KBM-7 (cell line): ENCODE measurements around the gene LASP1NB.
A peak's percentile ranks its signal among the peaks of the same experiment; 100 is the strongest.

Source experiments
- DNase-seq: peaks from one replicate; pipeline ENCODE4 v3.0.0-alpha.2; 2015
- in situ Hi-C: fragments of 300-500 bp; cut with MboI; formaldehyde crosslinking; loops from 2 replicates; pipeline ENCODE4 v1.14.3; 2020; ENCODE audit warnings: low sequenced_read_pairs, low pct_unique_long_range_greater_than_20kb, mixed read lengths

The LASP1NB gene

DNA sequence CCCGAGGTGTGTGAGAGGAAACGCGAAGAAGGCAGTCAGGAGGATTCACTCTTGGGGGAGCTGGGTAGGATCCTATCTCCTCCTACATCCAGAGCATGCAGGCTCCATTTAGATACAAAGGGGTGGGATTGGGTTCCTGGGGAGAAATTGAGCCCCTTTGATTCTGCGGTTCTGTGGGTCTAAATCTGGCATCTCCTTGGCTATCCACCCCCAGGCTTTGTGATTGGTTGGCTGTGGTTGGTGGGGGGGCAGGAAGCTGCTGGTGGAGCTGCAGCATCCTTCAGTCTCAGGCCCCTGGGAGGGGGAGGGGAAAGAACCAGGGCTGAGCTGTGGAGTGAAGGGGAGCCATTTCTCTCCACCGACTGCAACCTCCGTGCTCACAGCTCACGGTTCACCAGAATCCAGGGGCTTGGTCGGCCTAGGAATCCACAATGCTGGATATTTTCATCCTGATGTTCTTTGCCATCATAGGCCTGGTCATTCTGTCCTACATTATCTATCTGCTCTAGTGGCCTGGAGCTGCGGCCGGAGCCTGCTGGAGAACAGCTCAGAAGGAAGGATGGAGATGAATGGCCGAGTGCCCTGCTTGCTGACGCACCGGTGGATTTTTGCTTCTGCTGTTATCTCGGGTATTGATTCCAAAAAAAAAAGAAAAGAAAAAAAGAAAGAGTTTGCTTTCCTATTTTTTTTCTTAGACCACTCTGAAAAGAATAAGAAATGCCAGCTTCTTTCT, at the start of gene LASP1NB:
Gene LASP1NB (plus strand): TSS at position 352 of the 733 bp plus-strand sequence.
- in situ Hi-C loops: no loop called here
- DNase-seq: no peak

DNA sequence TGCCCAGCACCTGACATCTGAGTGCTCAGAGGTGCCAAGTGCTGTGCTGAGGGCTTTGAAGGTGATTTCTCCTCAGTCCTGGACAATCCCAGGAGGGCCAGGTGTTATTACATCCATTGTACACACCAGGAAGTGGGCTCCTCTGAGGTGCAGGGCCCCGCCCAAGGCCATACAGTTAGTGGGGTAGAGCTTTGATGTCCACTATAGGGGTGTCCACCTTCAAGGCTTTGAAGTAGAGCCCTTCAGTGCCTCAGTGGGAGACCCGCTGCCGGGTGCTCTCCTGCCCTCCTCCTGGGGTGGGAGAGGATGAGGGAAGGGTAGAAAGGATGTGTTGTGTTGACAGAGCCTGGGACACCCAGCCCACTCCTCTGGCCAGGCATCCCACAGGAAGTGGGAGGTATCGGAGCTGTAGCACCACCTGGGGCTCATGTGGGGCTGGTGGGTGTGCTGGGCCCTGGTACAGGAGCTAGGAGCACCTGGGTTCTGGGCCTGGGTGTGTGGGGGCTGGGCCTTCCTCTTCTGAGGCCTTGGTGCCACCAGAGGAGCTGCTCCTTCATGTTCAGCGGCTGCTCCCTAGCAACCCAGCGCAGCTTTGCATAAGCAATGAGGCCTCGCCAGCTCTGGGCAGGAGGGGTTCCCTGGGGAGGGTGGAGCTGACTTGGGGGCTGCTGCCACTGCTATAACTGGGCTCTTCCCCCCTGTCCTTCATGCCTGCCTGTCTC, 48.1 kb upstream of the LASP1NB start:
- in situ Hi-C loops: no loop called here
- peak; percentile 39 for DNase-seq

- in situ Hi-C loops: no loop called here
- no peak for DNase-seq
Observed at GRCh38 chr17:38879878-38880665, 45.3 kb upstream of the LASP1NB start.

- in situ Hi-C loops: no loop called here
- peak; percentile 61 for DNase-seq
Observed at GRCh38 chr17:38881600-38882191, 43.7 kb upstream of the LASP1NB start.

- DNase-seq: no peak
- in situ Hi-C loops: no loop called here
Observed at GRCh38 chr17:38882870-38883269, 42.5 kb upstream of the LASP1NB start.

DNA sequence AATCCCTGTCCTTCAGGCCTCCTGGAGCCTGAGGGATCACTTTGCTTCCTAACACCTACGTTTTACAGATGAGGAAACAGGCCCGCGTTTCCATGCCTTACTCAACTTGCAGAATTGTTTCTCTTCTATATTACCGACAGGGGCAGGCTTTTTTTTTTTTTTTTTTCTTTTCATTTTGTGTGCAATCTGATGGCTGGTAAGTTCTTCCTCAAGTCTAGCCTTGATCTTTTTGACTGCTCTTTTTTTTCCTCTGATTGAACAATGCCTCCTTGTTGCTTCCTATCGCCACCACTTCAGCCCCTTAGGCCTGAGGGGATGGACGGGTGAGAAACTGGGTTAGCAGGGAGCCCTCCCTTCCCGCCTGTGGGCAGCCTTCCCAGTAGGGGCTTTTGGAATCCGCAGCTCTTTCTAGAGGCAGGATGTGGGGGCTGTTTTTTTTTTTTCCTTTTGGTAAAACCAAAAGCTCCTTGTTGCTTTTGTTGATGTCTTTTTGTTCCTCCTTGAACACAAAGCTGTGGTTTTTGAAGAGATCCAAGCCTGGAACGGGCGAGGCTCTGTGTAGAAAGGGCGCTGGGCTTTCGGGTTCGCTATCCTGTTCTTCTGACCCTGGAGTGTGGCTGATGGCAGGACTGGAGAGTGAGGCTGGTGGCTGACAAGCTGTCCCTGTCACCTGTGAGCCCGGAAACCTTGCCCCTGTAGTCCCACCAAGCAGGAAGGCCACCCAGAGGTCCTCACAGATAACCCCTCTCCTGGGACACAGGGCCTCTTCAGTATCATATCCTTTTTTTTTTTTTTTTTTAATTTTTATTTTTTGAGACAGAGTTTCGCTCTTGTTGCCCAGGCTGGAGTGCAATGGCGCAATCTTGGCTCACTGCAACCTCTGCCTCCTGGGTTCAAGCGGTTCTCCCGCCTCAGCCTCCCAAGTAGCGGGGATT, 41.6 kb upstream of the LASP1NB start:
- peak; percentile 51 for DNase-seq
- in situ Hi-C loops: no loop called here

DNA sequence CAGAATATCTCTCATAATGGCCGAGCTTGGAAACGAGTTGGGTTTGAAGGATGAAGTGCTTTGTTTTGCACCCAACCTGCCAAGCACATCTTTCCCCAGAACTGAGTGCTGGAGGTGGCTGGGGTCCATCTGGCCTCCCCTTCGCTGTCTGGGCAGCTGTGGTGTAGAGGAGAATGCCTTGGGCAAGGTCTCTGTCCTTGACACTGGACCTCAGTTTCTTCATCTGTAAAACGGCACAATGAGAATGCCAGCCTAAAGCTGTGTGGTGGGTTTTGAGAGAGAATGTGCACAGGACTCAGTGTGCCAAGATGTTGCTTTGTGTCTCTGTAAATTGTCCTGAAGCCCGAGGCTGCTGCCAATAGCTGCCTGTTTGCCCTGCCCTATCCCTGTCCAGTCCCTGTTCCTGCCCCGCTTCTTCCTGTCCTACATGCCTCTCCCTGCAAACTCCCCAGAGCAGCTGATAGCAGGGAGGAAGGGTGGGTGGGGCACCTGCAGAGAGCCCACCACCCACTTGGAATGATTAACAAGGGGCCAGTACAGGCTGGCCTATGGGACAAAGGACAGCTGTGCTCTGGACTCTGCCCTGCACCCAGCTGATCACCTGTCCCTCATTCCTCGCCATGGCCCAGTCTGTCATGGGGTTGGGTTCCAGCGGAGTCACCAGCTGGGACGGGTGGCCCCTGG, 40.2 kb upstream of the LASP1NB start:
- no peak for DNase-seq
- in situ Hi-C loops: no loop called here

DNA sequence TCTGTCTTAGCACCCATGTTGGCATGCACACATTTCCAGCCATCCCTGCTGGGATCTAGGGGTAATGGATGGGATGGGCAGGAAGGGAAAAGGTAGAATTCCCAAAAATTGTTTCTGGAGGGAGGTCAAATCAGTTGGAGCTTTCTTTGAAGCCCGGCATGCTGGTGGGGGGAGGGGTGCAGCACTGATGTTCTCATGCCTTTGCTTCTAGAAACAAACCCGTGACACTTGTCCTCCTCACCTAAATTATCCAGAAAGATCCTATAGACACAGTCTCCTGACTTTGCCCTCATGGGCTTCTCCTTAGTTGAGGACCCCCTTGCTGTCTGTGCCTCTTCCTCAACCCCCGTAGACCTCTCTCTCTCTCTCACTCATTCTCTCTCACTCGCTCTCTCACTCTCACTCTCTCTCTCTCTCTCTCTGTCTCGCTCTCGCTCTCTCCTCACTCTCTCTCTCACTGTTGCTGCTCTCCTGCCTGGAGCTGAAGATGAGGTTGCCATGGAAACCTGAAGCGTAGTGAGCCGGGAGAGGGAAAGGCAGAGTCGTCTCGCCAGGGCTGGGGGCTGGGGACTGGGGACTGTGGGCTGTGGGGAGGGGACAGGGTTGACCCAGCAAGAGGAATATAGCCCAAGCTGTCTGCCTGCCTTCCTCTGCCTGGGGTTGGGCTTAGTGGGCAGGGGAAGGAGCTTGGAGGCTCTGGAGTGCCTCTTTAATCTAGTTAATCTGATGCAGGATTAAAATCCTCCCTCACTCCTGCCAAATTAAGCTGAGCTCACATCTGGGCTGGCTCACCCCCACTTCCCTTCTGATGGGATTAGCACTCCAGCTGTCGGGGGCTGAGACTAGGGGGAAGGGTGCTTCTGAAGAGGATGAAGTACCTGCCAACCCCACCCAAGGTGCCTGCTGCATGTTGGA, 39.4 kb upstream of the LASP1NB start:
- no peak for DNase-seq
- in situ Hi-C loops: no loop called here

DNA sequence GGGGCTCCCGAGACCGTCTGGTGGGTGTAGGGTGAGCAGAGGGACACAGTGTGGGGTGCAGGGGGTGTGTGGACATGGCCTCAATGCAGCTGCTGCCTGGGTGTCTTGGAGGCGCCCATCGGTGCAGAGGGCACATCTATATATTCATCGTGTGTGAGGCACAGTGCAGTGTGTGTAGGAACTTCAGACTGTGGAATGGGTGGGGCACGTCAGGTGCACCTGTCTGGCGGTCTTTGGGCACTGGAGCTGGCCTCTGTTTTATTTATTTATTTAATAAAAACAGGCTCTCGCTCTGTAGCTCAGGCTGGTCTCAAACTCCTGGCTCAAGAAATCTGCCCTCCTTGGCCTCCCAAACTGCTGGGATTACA, 38.8 kb upstream of the LASP1NB start:
- DNase-seq: no peak
- in situ Hi-C loops: no loop called here

GRCh38 chr17:38888842-38889241, 36.6 kb upstream of the LASP1NB start:
- in situ Hi-C loops: no loop called here
- DNase-seq: no peak

- in situ Hi-C loops: no loop called here
- no peak for DNase-seq
Observed at GRCh38 chr17:38889745-38890409, 35.5 kb upstream of the LASP1NB start.

DNA sequence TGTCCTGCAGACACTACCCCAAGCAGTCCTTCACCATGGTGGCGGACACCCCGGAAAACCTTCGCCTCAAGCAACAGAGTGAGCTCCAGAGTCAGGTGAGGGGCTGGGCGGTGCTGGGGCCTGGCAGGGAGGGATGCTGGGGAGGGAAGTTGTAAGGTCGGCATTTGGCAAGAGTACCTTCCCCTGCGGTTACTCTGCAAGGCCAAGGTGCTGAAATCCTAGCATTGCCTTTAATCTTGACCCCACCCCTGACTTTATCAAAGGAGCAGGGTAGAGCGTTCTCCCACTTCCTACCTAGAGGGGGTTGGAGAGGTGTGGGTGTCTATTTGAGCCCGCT, 35.0 kb upstream of the LASP1NB start:
- in situ Hi-C loops: no loop called here
- no peak for DNase-seq

DNA sequence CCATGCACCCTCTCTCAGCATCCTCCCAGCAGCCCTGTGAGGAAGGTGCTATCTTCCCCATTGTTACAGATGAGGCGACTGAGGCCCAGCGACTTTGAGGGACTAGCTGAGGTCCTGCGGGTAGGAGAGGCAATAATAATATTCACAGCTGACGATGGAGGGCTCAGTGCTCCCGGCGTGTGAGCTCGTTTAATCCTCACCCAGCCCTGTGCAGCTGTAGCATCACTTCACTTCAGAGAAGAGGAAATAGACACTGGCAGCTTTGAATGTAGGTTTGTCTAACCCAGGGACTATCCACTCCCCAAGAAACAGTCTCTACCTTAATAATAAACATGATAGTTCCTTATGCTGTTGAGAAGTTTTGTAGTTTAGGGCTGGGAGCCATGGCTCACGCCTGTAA, 34.0 kb upstream of the LASP1NB start:
- no peak for DNase-seq
- in situ Hi-C loops: no loop called here

GRCh38 chr17:38892083-38892482, 33.3 kb upstream of the LASP1NB start:
- no peak for DNase-seq
- in situ Hi-C loops: no loop called here

- DNase-seq: no peak
- in situ Hi-C loops: no loop called here
Observed at GRCh38 chr17:38892620-38893019, 32.8 kb upstream of the LASP1NB start.

GRCh38 chr17:38893113-38893512, 32.3 kb upstream of the LASP1NB start:
- in situ Hi-C loops: no loop called here
- DNase-seq: no peak

DNA sequence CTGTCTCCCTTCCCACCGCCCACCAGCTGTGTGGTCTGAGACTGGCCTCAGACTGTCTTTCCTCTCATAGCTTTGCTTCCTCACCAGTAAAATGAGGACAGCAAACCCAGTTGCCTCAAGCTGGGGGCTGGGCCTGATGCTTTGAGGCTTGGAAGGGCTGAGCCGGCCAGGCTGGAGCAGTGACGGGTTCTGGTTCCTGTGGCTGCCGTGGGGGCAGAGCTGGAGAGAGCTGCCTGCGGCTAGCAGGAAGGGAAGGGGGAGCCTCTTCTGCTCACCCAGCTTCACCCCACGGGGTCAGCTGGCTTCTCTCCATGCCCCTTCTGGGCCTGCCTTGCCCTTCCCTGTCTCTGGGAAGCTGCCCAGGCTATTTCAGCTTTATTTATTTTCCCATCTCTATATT, 31.8 kb upstream of the LASP1NB start:
- DNase-seq: peak; percentile 54
- in situ Hi-C loops: no loop called here
